ENCODE data around the gene ADCY5.
A peak's percentile ranks its signal among the peaks of the same experiment; 100 is the strongest.

The ADCY5 gene

DNA sequence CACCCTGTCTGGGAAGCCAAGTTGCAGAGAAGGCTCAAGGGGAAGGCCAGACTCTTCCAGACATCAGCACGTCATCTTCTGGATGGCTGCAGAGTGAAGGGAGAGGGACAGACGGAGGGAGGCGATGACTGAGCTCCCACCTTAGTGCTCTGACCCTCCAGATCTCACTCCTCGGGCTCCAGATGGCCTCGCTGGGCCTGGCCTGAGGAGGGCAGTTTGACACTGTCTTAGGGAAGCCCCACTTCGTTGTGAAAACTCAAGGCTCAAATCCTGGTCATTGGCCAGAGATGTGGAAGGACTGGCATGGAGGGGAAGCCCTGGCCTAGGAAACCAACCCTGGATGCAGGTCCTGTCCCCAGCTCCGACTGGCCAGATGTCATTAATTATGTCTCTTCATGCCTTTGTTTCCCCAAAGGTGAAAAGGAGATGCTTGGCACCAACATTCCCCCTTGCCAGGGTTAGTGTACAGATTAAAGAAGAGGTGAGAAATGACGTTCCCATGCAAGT is 70.4 kb downstream of the ADCY5 start:
- Histone ChIP-seq H3K4me3 (ENCODE audit: low read length in 2 of 2) (no peak overlapping the region), H3K27me3 (ENCODE audit: control insufficient read depth in 3 of 3, insufficient read depth in 3 of 3, low read depth in 1 of 3, low read length in 3 of 3) (peaks cover 0 to 10% (median 0%) of the 10 kb centered on the region in 3 experiments), H3K18ac (ENCODE audit: low read length) (peak overlapping the region; percentile 29), H2AK5ac (ENCODE audit: low read depth, low read length) (no peak overlapping the region), H4K8ac (ENCODE audit: low read depth, low read length) (no peak overlapping the region), H3K36me3 (replicated peaks in 1 of 2; ENCODE audit: control insufficient read depth in 2 of 2, insufficient read depth in 2 of 2, low read length in 2 of 2) (no peaks in the 10 kb centered on the region), H2BK5ac (ENCODE audit: low read length) (no peak overlapping the region), H2BK12ac (ENCODE audit: low read length) (no peak overlapping the region), H3K4me2 (ENCODE audit: insufficient read depth, low read length, poor library complexity, severe bottlenecking) (no peak overlapping the region), H3K14ac (ENCODE audit: low read length) (no peak overlapping the region), H3K79me1 (ENCODE audit: low read depth, low read length) (no peaks in the 10 kb centered on the region), H3K27ac (replicated peaks; ENCODE audit: low read length) (no peak overlapping the region), H3K4ac (ENCODE audit: low read length) (no peak overlapping the region), H2BK15ac (ENCODE audit: low read length) (no peak overlapping the region), H2BK120ac (ENCODE audit: low read depth, low read length) (no peak overlapping the region), H3K4me1 (ENCODE audit: control insufficient read depth in 2 of 2, insufficient read depth in 1 of 2, low read depth in 1 of 2, low read length in 2 of 2) (peaks cover 2 to 8% of the 10 kb centered on the region in 2 donors), H3K9ac (ENCODE audit: low read depth, low read length, poor library complexity) (peak overlapping the region; percentile 24), H3K23ac (ENCODE audit: low read depth, low read length, poor library complexity) (no peak overlapping the region), H2AFZ (ENCODE audit: low read length) (no peak overlapping the region), H4K91ac (ENCODE audit: low read depth, low read length, poor library complexity) (no peak overlapping the region), H3K9me3 (replicated peaks in 1 of 2; ENCODE audit: control insufficient read depth in 2 of 2, insufficient read depth in 1 of 2, low read depth in 1 of 2, low read length in 2 of 2) (no peaks in the 10 kb centered on the region)
- WGBS, 2 donors (ENCODE audit: extremely low coverage in 2 of 2, insufficient read length in 2 of 2, insufficient replicate concordance in 1 of 2): no CpG with 5 or more reads among the region's 8 CpGs
- no peak for DNase-seq (ENCODE audit: low spot score)

DNA sequence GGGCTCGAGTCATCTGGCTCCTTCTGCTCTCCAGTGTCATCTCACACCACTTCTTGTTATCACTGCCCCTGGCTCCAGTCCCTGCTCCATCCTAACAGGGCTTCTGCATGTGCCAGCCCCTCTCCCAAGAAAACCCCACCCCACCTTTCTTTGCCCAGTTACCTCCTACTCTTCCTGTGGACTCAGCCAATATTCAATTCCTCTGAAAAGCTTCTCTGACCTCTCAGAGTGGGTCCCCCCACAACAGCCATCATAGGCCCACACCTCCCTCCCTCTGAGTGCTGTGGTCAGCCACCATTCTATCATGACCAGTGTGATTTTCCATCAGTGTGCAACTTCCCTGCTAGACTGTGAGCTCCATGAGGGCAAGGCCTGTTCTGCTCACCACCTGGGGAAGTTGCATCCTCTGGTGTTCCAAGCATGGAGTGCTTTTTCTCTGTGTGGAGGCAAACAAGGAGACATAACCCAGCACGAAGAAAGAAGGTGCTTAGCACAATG is 71.6 kb downstream of the ADCY5 start:
- Histone ChIP-seq H2BK12ac (ENCODE audit: low read length) (no peak overlapping the region), H2BK5ac (ENCODE audit: low read length) (no peak overlapping the region), H4K8ac (ENCODE audit: low read depth, low read length) (no peak overlapping the region), H3K4me2 (ENCODE audit: insufficient read depth, low read length, poor library complexity, severe bottlenecking) (no peak overlapping the region), H2AFZ (ENCODE audit: low read length) (no peak overlapping the region), H4K91ac (ENCODE audit: low read depth, low read length, poor library complexity) (no peak overlapping the region), H3K9ac (ENCODE audit: low read depth, low read length, poor library complexity) (no peak overlapping the region), H3K9me3 (replicated peaks in 1 of 2; ENCODE audit: control insufficient read depth in 2 of 2, insufficient read depth in 1 of 2, low read depth in 1 of 2, low read length in 2 of 2) (no peaks in the 10 kb centered on the region), H3K36me3 (replicated peaks in 1 of 2; ENCODE audit: control insufficient read depth in 2 of 2, insufficient read depth in 2 of 2, low read length in 2 of 2) (no peaks in the 10 kb centered on the region), H2BK15ac (ENCODE audit: low read length) (no peak overlapping the region), H3K14ac (ENCODE audit: low read length) (no peak overlapping the region), H3K18ac (ENCODE audit: low read length) (peak overlapping the region; percentile 46), H3K4me1 (ENCODE audit: control insufficient read depth in 2 of 2, insufficient read depth in 1 of 2, low read depth in 1 of 2, low read length in 2 of 2) (peaks cover 0 to 5% of the 10 kb centered on the region in 2 donors), H3K79me1 (ENCODE audit: low read depth, low read length) (no peaks in the 10 kb centered on the region), H3K27ac (replicated peaks; ENCODE audit: low read length) (no peak overlapping the region), H2BK120ac (ENCODE audit: low read depth, low read length) (no peak overlapping the region), H3K27me3 (ENCODE audit: control insufficient read depth in 3 of 3, insufficient read depth in 3 of 3, low read depth in 1 of 3, low read length in 3 of 3) (peaks cover 0 to 10% (median 0%) of the 10 kb centered on the region in 3 experiments), H3K4me3 (ENCODE audit: low read length in 2 of 2) (no peak overlapping the region), H3K23ac (ENCODE audit: low read depth, low read length, poor library complexity) (no peak overlapping the region), H2AK5ac (ENCODE audit: low read depth, low read length) (no peak overlapping the region), H3K4ac (ENCODE audit: low read length) (no peak overlapping the region)
- no CpG with 5 or more reads among the region's 2 CpGs for WGBS, 2 donors (ENCODE audit: extremely low coverage in 2 of 2, insufficient read length in 2 of 2, insufficient replicate concordance in 1 of 2)
- DNase-seq (ENCODE audit: low spot score): no peak

DNA sequence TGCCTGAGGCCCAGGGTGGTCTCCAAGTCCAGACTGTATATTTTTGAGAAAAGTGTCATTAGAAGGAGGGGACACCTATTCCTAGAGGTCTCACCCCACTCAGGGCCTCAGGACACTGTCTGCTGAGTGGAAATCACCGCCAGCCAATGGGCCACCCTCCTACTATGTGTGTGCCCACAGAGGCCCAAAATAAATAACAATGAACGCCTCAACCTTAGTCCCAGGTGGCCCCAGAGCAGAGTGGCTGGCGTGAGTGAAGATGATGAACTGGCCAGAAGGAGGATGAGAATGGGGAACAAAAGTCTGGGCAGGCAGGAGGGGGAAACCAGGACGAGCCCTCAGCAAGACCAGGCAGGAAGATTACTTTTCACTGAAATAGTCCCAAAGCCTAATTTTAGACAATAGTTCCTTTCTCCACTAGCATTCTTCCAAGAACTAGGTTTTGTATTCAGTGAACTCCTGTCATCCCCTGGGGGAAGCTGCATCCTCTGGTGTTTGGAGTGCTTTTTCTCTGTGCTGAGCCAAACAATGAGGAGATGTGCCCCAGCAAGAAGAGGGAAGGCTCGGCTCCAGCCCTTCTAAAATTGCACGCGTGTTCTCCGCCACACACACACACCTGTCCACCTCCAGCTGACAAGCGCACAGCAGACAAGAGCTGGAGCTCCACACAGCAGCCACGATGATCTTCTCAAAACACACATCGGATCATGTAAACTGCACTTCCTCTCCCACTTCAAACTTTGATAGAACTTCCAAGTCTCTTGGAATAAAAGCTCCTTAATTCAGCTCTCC is 72.2 kb downstream of the ADCY5 start:
- no peak overlapping the region for H3K4me3 ChIP-seq (ENCODE audit: low read length in 2 of 2)
- peaks cover 0 to 10% (median 0%) of the 10 kb centered on the region in 3 experiments for H3K27me3 ChIP-seq (ENCODE audit: control insufficient read depth in 3 of 3, insufficient read depth in 3 of 3, low read depth in 1 of 3, low read length in 3 of 3)
- H2AK5ac ChIP-seq (ENCODE audit: low read depth, low read length): no peak overlapping the region
- no peak overlapping the region for H3K18ac ChIP-seq (ENCODE audit: low read length)
- H2BK5ac ChIP-seq (ENCODE audit: low read length): no peak overlapping the region
- no peak overlapping the region for H3K4me2 ChIP-seq (ENCODE audit: insufficient read depth, low read length, poor library complexity, severe bottlenecking)
- H3K14ac ChIP-seq (ENCODE audit: low read length): no peak overlapping the region
- no peak overlapping the region for H4K8ac ChIP-seq (ENCODE audit: low read depth, low read length)
- no CpG with 5 or more reads among the region's 11 CpGs for WGBS, 2 donors (ENCODE audit: extremely low coverage in 2 of 2, insufficient read length in 2 of 2, insufficient replicate concordance in 1 of 2)
- no peak overlapping the region for H3K4ac ChIP-seq (ENCODE audit: low read length)
- no peak overlapping the region for H2AFZ ChIP-seq (ENCODE audit: low read length)
- H3K23ac ChIP-seq (ENCODE audit: low read depth, low read length, poor library complexity): no peak overlapping the region
- no peak for DNase-seq (ENCODE audit: low spot score)
- peaks cover 0 to 5% of the 10 kb centered on the region in 2 donors for H3K4me1 ChIP-seq (ENCODE audit: control insufficient read depth in 2 of 2, insufficient read depth in 1 of 2, low read depth in 1 of 2, low read length in 2 of 2)
- no peak overlapping the region for H3K27ac ChIP-seq (replicated peaks; ENCODE audit: low read length)
- no peaks in the 10 kb centered on the region for H3K9me3 ChIP-seq (replicated peaks in 1 of 2; ENCODE audit: control insufficient read depth in 2 of 2, insufficient read depth in 1 of 2, low read depth in 1 of 2, low read length in 2 of 2)
- H3K36me3 ChIP-seq (replicated peaks in 1 of 2; ENCODE audit: control insufficient read depth in 2 of 2, insufficient read depth in 2 of 2, low read length in 2 of 2): no peaks in the 10 kb centered on the region
- no peak overlapping the region for H4K91ac ChIP-seq (ENCODE audit: low read depth, low read length, poor library complexity)
- H3K9ac ChIP-seq (ENCODE audit: low read depth, low read length, poor library complexity): no peak overlapping the region
- no peak overlapping the region for H2BK120ac ChIP-seq (ENCODE audit: low read depth, low read length)
- H3K79me1 ChIP-seq (ENCODE audit: low read depth, low read length): no peaks in the 10 kb centered on the region
- no peak overlapping the region for H2BK15ac ChIP-seq (ENCODE audit: low read length)
- H2BK12ac ChIP-seq (ENCODE audit: low read length): no peak overlapping the region

Data from neuronal stem cell (in vitro differentiated cells).